GM21360 (cell line): ENCODE data around the gene PI4KA.
"Not testable (repeated sequence)": the region's sequence is repeated elsewhere in the genome, so short reads cannot be mapped to it uniquely, and the experiment has no call there.

Source experiments
- ATAC-seq: cut with Tn5 transposase; IDR thresholded peaks from one replicate; pipeline ENCODE4 v1.9.1; 2021; ENCODE audit warnings: mild to moderate bottlenecking, moderate library complexity; ENCODE audit not compliant: unreplicated experiment

The PI4KA gene

DNA sequence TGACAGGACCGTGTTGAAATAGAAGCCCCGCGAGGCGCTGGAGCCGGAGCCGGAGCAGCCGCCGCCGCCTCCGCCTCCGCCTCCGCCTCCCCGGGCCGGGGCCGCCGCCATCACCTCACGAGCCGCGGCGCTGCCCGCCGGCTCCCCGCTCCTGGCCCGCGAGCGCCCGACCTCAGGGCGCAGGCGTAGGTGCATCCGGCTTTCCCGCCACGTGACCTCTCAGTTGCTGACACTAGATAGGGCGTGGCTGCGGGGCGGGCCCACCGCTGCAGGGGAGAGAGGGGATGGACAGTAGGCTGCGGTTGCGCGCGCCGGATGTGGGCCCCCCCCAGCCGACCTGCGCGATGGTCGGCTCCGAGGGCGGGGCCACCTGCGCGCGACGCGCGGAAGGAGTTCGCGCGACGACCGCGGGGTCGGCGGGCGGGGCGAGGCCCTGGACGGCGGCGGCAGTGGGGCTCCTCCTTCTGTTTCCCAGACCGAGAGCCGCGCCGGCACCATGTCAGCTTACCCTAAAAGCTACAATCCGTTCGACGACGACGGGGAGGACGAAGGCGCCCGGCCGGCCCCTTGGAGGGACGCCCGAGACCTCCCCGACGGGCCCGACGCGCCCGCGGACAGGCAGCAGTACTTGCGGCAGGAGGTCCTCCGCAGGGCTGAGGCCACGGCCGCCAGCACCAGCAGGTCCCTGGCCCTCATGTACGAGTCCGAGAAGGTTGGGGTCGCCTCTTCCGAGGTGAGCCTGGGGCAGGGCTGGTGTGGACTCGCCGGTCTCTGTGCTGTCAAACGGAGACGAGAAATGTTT, at the start of gene PI4KA, which contains the start of gene SNAP29:
Gene PI4KA, minus strand, starts transcription at position 197 of the 802 bp plus-strand sequence. Its CDS starts 86 bp downstream, at position 111.
Gene SNAP29, plus strand, starts transcription at position 393 of the 802 bp plus-strand sequence. Its CDS starts 104 bp downstream, at position 497.
- ATAC-seq: peak; percentile 88

DNA sequence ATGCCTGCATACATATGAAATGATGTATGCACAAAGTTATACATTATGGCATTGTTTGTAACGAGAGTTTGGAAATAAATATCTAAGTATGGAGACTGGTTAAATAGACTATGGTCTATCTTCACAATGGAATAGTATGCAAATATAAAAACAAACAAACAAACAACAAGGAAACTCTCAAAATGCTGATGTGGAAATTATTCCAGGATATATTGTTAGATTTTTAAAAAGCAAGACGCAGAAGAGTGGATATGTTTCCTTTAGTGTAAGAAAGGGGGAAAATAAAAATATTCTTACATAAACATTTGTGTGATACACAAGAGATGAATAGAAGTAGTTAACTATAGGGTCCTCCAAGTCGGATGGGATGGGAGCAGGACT, 47.8 kb upstream of the PI4KA start:
- no peak for ATAC-seq

DNA sequence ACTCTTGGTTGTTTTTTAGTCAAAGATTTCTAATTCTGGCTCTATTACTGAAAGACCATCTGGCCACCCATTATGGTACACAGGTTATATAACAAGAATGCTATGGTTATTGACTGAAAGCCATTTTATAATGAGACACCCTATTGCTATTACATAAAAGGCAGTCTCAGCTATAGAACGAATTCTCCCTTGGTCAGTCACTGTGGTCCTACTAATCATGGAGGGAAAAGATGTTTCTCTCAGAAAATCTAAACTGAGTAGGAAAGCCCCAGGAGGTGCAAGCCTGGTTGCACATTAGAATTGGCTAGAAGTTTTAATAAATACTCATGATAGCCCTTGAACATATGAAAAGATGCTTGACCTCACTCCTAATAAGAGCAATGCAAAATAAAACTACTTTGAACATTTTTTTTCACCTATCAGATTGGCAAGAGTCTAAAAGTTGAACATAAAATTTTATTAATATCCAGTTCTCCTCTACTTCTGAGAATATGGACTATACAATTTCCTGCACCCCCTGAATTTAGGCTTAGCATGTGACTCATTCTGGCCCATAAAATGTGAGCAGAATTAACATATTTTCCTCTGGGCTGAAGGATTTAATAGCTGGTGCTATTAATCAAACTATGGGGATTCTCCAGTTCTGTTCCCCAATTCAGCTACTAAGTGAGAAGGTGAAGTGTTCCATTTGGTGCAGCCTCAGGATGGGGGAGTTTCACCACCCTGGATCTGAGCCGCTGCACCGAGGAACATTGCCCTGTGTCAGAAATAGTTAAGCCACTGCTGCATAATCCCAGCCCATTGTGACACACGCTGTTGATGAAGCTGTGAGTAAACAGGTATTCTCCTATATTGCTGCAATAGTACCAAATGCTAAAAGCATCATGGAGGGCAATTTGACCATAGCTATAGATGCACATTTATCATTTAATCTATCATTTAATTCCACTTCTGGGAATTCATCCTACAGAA, 47.1 kb upstream of the PI4KA start:
- no peak for ATAC-seq

DNA sequence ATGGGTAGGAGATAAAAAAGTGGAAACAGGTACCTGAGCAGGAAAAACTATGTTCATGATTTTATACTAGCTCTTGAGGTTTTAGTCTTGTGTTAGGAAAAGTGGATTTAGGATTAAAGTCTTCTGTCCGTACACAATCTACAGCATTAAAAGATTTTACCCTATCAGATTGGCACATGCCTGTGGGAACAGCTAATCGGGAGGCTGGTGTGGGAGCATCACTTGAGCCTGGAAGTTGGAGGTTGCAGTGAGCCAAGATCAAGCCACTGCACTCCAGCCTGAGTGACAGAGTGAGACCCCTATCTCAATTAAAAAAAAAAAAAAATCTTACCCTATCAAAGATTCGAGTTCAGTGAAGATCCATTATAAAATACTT, 46.4 kb upstream of the PI4KA start:
- ATAC-seq: no peak

DNA sequence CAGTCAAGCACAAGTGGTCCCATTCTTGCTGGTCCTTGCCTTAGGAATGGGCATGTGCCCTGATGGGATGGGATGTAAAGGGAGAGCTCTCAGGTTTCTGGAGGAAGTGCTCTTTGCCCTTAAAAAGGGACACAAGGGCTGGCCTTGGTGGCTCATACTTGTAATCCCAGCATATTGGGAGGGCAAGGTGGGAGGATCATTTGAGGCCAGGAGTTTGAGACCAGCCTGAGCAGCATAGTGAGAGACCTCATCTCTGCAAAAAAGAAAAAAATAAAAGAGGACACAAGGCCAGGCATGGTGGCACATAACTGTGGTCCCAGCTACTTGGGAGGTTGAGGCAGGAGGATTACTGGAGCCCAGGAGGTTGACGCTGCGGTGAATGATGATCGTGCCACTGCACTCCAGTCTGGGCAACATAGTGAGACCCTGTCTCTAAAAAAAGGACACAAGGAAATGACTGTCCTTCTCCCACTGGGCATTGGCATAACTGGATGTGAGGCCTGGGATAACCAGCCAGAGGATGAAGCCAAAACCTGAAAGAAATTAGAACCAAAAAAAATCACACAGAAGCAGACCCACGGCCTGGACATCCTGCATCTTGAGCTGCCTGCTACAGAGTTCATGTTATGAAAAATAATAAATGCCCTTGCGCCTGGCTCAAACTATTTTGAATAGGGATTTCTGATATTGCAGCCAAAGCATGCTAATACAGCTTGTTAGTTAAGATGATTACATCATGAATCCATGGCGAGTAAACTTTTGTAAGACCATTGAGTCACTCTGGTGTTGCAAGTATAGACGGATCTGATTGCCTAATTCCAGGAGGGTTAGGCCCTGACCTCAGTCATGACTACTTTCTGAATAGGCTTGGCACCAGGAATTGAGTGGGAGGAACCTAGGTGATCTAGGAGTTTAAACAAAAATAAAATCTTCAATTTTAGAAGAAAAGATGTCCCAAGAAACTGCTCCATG, 45.7 kb upstream of the PI4KA start:
- no peak for ATAC-seq

DNA sequence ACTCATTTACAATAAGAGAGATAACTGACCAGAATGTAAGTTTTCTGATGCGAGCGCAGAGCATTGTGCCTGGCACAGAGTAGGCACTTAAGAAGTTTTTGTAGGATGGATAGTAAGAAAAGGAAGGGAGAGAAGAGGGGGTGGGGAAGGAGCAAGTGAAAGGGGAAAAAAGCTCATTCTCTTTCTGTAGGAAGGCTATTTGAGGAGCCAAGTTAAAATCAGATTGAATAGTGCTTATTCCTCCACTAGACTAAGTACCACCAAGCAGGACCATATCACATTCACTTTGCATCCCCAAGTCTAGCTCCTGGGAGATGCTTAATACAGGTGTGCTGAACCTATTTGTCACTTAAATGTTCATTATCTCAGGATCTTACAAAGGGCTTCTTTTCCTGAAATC, 44.5 kb upstream of the PI4KA start:
- ATAC-seq: no peak

DNA sequence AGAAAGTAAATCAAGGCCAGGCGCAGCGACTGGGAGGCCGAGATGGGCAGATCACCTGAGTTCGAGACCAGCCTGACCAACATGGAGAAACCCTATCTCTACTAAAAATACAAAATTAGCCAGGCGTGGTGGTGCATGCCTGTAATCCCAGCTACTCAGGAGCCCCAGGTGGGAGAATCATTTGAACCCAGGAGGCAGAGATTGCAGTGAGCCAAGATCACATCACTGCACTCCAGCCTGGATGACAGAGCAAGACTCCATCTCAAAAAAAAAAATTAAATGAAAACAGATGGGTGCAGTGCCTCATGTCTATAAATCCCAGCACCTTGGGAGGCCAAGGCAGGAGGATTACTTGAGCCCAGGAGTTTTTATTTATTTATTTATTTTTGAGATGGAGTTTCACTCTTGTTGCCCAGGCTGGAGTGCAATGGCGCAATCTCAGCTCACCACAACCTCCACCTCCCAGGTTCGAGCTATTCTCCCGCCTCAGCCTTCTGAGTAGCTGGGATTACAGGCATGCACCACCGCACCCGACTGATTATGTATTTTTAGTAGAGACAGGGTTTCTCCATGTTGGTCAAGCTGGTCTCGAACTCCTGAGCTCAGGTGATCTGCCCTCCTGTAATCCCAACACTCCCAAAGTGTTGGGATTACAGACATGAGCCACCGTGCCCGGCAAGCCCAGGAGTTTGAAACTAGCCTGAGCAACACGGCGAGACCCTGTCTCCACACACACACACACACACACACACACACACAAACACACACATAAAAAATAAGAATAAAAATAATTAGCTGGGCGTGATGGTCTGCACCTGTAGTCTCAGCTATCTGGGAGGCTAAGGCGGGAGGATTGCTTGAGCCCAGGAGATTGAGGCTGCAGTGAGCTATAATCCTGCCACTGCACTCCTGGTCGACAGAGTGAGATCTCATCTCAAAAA, 42.8 kb upstream of the PI4KA start:
- ATAC-seq: not testable (repeated sequence)

DNA sequence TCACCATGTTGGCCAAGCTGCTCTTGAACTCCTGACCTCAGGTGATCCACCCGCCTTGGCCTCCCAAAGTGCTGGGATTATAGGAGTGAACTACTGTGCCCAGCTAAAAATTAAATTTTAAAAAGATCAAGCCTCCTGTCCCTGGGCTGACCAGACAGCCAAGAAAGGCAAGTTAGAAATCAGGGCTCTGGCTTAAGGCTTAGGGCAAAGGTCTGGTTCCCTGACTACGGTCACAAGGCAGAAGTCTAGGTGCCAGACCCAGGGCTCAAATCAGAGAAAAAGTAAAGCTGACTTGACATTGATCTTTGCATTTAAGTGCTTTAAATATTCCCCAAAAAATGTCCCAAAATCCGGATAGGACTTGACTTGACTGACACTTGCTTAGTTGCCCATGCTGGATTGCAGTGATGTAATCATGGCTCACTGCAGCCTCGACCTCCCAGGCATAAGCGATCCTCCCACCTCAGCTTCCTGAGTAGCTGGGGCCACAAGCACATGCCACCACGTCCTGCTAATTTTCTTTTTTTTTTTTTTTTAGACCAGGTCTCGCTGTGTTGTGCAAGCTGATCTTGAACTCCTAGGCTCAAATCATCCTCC, 41.3 kb upstream of the PI4KA start:
- ATAC-seq: no peak

DNA sequence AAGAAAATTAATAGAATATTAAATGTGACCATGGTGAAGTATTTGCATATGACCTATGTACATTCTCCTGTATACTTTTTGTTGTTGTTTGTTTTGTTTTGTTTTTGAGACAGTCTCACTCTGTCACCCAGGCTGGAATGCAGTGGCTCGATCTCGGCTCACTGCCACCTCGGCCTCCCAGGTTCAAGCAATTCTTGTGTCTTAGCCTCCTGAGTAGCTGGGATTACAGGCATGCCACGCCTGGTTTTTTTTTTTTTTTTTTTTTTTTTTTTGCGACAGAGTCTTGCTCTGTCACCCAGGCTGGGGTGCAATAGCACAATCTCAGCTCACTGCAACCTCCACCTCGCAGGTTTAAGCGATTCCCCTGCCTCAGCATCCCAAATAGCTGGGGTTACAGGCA, 39.1 kb upstream of the PI4KA start:
- not testable (repeated sequence) for ATAC-seq

DNA sequence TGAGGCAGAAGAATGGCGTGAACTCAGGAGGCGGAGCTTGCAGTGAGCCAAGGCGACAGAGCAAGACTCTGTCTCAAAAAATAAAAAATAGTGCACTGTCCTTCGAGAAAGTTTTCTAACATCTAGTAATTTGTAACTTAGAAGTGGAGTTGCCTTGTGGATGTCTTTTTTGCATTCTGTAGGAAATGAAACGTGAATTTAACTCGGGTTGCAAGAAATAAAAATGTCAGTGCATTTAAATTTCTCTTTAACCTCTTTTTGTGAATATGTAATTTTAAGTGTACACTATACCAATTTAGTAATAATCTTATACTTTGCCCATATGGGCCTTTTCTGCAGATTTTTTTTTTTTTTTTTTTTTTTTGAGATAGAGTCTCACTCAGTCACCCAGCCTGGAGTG, 32.4 kb upstream of the PI4KA start:
- ATAC-seq: no peak

DNA sequence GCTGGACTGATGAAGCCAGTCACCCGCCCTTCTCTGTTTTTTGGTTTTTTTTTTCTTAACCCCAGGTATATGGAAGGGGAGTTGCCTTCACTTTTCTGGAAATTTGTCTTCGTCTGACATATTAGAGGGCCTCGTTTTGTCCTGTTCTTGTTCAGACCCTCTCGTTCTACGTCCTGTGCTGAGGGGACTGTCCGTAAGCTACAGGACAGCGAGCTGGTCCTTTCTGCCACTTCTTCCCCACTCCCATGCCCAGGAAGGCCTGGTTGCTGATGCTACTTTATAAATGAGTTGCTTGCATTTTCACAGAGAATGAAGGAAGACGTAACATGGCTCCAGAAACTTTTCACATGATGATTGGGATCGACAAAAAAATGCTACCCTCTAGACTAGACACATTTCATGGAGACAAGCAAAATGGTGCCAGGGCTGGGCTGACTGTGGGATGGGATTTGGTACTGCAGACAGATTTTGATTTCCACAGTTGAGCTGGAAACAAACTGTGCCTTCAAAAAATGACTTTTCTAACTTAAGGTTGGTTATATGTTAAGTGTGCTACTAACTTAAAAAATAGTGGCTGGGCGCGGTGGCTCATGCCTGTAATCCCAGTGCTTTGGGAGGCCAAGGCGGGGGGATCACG, 31.4 kb upstream of the PI4KA start:
- ATAC-seq: no peak

DNA sequence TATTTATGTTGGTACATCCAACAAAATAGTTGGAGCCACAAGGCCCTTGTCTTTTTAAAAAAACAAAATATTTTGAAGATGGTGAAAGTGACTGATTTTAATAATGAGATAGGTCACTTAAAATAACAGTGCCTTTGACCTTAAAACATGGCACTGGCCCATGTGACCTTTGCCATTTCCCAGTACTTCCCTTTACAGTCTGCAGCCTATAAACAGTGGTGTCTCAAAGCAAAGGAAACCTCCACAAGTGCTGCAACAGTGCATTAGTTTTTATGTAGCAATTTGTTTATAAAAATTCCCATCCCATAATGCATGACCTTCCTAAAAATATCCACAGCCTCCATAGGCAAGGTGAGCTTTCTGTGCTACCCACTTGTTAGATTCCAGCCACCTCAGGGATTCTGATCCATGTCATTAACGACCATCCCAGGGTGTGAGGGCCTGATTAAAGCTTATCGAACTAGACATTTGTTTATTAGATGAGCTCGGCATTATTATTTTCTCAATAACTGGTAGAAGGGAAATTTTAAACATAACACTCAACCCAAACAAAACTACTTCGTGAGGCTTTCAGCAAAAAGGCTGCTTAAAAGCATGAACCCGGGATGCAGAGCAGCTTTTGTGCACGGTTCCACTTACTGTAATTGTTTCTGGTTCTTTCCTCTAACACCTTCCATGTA, 30.6 kb upstream of the PI4KA start:
- ATAC-seq: no peak

DNA sequence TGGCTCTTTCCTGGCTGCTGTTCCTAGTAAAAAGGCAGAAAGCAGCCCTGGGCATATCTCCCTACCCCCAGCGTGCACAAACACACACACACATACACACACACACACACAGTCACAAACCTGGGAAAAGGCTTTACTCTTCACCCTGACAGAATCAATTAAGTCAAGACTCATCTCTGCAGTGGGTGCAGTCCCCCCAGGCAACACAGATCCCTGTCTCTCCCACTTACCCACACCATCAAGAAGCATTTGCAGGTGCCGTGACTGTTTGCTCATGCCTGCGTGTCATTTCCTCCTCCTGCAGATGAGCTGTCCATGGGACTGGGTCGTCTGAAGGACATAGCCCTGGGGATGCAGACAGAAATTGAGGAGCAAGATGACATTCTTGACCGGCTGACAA, 28.8 kb upstream of the PI4KA start:
- ATAC-seq: no peak

DNA sequence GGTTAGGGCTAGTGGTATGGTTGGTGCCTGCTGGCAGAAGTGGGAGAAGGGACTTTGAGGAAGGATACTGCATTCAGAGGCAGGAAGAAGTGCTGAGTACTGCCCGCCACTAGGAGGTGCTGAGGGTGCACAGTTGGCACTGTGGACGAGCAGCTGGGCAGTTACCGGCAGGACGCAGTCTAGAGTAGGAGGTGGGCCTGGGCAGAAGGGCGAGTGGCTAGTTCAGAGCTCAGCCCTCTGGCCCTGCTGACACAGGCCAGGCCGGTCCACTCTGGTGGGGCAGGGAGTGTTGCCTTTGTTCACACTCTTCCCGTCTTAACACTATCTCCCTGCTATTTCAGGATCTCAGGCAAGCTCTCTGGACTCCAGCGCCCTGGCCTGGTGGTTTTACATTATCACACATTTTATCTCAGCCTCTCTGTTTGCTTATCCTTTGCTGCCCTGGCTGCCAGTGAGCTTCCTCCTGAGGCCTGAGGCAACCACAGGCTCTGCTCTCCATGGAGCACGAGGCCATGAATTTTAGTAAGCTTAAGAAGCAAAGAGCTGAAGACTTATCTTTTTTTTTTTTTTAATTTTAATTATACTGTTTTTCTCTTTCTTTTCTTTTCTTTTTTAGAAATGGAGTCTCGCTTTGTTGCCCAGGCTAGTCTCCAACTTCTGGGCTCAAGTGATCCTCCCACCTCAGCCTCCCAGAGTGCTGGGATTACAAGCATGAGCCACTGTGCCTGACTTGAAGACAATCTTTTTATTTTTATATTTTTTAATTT, 27.1 kb upstream of the PI4KA start:
- ATAC-seq: no peak

DNA sequence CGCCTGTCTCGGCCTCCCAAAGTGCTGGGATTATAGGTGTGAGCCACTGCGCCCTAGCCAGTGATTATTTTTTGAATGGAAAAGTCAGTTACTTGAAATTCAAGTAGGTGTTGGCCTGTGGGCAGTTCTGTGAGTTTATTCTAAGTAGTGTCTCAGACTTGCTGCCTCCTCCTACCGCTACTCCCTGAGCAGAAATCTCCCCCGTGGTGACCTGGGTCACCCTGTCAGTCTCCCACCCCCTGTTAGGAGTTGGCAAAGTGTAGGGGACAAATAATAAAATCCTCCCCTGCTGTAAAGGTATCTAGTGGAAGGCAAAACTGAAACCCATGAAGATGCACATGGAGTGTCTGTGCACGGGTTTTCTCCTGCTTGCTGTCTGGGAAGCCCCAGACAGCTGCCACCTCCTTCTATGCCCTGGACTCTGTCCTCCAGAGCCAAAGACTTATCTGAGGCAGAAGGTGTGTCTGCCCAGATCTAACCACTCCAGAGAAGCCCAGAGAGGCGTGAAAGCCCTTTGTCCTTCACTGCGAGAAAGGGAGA, 26.5 kb upstream of the PI4KA start:
- no peak for ATAC-seq

DNA sequence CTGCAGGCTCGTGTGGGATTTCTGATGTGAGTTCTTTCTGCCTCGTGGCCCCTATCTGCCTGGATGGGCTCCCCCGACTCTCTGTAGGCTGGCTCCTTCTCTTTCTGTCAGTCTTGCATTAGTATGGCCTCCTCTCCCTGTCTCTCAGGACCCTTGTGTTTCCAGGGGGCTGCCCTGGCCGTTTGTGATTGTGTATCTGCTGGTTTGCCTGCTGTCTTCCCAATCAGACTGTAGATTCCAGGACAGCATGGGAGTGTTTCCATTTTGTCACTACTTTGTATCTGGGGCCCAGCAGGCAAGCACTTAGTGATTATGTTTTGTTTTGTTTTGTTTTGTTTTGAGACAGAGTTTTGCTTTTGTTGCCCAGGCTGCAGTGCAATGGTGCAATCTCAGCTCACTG, 25.8 kb upstream of the PI4KA start:
- no peak for ATAC-seq

DNA sequence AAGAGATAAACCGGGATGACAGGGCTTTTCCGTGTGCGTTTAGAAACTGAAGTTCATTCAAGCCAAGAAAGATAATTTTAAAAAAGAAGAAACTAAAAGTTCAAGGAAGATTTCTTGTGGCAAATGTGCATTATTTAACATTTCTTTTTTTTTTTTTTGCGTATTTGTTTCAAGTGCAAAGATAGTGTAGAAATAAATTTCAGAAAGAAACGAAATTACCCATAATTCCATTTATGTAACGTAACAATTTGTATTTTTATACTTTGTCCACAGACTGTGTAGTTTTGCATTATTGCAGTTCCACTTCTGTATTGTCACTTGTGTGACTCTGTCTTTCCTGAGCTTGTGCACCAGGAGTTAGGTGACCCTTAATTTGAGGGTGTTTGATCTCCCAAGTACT, 24.2 kb upstream of the PI4KA start:
- no peak for ATAC-seq
